ENCODE results near the gene RABGGTA.
A peak's percentile ranks its signal among the peaks of the same experiment; 100 is the strongest.

RABGGTA gene

DNA sequence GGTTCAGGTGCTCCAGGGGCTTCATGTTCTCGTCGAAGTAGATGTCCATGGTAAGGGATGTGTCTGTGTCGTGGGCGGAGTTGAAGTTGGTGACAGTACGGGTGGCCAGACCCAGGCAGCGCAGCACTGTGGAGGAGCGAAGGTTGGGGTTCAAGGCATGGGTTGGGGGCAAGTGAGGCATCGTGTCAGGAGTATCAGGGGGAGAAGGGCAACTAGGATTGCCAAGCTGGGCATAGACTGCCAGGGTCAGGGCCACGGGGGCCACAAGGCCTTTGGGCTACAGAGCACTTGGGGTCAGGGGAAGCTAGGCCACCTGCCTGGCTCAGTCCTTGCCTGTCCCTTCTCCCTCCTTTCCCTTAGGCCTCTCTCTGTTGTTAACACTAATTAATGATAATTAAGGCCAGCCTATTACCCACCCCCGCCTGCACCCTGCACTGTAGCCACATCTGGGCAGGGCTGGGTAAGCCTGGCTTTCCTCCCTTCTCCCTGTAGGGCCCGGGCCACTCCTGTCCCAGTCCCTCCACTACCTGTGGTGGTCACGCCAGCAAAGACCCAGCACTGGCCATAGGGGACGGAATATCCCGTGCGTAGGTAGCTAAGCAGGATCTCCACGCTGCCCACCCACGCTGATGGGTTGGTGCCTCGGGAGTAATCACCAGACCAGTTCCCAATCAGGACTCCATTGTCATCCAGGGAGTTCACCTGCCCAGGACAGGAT is 12.7 kb downstream of the RABGGTA start:
- H3K36me3 Mint-ChIP-seq (ENCODE audit: insufficient read depth): peaks cover 4% of the 10 kb centered on the region
- no peak for DNase-seq
- no peaks in the 10 kb centered on the region for H3K4me1 Mint-ChIP-seq (ENCODE audit: low read depth in 2 of 2)
- H3K27ac Mint-ChIP-seq: no peak overlapping the region
- H3K27me3 Mint-ChIP-seq: no peaks in the 10 kb centered on the region
- H3K4me3 Mint-ChIP-seq: no peak overlapping the region
- no peaks in the 10 kb centered on the region for H3K9me3 Mint-ChIP-seq
- no peak for ATAC-seq (replicated peaks)

DNA sequence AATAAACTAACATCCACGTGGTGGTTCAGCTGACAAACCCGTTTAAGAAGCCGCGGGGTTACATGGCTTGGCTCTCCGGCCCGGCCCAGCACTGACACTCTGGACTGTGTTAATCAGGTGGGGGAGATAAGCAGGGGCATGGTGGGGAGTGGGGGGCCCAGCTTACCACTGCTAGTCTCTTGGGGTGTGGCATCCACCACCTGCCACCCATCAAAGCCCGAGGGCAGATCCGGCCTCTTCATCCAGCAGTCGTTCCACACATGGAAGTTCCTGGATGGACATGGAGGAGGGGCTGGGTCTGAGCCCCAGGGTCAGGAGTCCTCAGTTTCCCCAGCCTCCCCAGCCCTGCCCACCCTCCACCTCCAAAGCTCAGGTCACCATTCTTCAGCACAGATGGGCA is 13.3 kb downstream of the RABGGTA start:
- no peaks in the 10 kb centered on the region for H3K9me3 Mint-ChIP-seq
- no peak for DNase-seq
- H3K36me3 Mint-ChIP-seq (ENCODE audit: insufficient read depth): peaks cover 4% of the 10 kb centered on the region
- no peak overlapping the region for H3K4me3 Mint-ChIP-seq
- no peaks in the 10 kb centered on the region for H3K4me1 Mint-ChIP-seq (ENCODE audit: low read depth in 2 of 2)
- ATAC-seq (replicated peaks): no peak
- H3K27me3 Mint-ChIP-seq: no peaks in the 10 kb centered on the region
- H3K27ac Mint-ChIP-seq: no peak overlapping the region

DNA sequence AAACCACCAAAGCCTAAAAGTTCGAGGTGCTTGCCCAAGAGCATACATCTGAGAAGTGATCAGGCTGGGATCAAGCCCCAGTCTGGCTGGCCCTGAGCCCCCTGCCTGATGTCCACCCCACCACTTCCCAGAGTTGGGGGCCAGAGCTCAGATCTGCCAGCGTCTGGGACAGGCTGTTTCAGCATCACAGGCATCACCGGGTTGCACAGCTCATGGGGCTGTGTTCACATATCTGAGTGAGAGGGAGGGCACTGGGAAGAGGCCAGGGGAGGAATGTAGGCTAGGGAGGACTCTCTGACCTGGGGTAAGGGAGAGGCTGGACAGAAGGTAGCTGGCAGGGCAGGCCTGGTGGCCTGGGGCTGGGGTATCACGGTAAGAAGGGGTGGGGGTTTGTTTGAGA is 14.4 kb downstream of the RABGGTA start:
- no peaks in the 10 kb centered on the region for H3K4me1 Mint-ChIP-seq (ENCODE audit: low read depth in 2 of 2)
- H3K27ac Mint-ChIP-seq: no peak overlapping the region
- H3K9me3 Mint-ChIP-seq: no peaks in the 10 kb centered on the region
- no peak for DNase-seq
- no peak for ATAC-seq (replicated peaks)
- H3K4me3 Mint-ChIP-seq: no peak overlapping the region
- no peaks in the 10 kb centered on the region for H3K36me3 Mint-ChIP-seq (ENCODE audit: insufficient read depth)
- no peaks in the 10 kb centered on the region for H3K27me3 Mint-ChIP-seq

DNA sequence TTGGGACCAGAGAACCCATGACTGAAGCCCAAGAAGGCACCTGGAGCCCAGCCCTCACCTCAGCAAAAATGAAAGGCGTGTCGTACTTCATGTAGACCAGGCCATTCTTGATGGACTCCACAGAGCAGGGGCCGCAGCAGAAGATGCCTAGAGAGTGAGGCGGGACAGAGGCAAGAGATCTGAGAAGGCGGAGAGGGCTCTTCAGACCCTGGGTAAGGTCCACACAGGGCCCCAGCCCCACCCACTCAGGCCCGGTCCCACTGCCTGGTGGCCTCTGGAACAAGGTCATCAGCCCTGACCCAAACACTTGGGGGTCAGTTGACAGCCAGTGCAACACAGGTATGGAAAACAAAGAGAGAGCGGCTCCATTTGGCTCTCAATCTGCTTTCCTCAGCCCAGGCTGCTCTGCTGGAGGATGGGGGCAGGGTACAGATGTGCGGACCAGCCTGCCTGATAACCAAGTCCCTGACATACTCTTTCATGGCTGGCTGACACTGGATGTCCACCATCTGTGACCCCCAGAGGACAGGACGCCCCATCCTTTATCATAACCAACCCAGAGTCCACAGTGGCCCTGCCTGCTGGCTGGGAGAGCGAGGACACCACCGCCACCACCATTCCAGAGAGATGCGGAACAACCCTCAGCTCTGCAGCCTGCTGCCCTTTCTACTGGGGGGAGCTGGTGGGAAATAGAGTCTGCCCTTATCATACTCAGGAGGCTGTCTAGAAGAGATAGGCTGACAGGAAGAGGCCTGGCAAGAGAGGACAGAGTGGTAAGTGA is 15.3 kb downstream of the RABGGTA start:
- no peak overlapping the region for H3K27ac Mint-ChIP-seq
- no peak for ATAC-seq (replicated peaks)
- H3K36me3 Mint-ChIP-seq (ENCODE audit: insufficient read depth): no peaks in the 10 kb centered on the region
- H3K27me3 Mint-ChIP-seq: no peaks in the 10 kb centered on the region
- H3K9me3 Mint-ChIP-seq: no peaks in the 10 kb centered on the region
- no peak for DNase-seq
- H3K4me3 Mint-ChIP-seq: no peak overlapping the region
- no peaks in the 10 kb centered on the region for H3K4me1 Mint-ChIP-seq (ENCODE audit: low read depth in 2 of 2)

DNA sequence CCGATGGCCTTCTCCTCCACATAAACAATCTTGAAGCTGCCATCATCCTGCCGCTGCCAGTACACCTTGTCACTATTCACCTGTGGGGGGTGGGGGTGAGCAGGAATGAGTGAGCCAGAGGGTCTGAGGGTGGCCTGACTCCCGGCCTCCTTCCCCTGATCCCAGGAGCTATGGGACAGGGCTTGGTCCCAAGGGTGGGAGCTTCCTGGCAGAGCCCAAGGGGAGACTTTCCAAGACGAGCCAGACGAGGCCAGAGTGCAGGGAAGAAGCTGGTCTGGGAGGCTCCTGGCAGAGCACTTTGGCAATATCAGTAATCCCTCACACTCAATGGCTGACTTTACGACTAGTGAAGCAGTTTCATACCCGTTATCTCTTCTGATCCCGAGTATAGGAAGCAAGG is 16.0 kb downstream of the RABGGTA start:
- Mint-ChIP-seq H3K27ac (no peak overlapping the region), H3K4me1 (ENCODE audit: low read depth in 2 of 2) (no peaks in the 10 kb centered on the region), H3K9me3 (no peaks in the 10 kb centered on the region), H3K36me3 (ENCODE audit: insufficient read depth) (peaks cover 3% of the 10 kb centered on the region), H3K27me3 (no peaks in the 10 kb centered on the region), H3K4me3 (no peak overlapping the region)
- ATAC-seq (replicated peaks) (no peak), DNase-seq (no peak)

DNA sequence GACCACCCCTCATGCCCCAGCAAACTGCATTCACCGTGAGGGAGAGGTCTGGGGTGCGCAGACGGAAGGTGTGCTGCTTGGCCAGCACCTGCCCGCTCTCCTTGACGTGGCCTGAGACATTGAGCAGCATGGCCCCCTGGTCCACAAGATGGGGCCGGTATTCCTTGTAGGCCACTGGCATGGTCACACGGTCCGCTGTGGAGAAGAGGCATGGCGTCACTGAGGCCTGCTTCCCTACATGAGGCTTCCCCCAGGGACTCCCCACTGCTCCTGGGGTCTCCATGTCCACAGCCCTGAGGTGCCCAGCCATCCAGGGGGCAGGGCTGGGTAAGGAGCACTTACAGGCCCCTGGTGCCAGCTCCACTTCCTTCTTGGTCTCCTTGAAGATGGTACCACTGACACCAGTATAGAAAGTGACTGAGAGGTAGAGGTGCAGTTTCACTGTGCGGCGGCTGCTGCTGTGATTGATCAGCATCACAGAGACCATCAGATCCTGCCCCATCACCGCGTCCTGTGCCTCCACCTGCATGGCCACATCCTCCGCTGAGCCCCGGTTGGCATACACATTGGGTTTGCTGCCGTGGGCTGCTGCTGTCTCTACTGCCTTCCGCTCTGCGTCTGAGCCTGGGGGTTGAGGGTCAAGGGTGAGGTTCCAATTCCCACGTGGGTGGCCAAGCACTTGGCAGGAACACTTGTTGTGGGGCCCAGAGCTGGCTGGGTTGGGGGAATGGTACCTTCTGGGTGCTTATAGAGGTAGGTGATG is 16.6 kb downstream of the RABGGTA start:
- DNase-seq (no peak), ATAC-seq (replicated peaks) (no peak)
- Mint-ChIP-seq H3K27me3 (no peaks in the 10 kb centered on the region), H3K4me3 (no peak overlapping the region), H3K9me3 (no peaks in the 10 kb centered on the region), H3K36me3 (ENCODE audit: insufficient read depth) (peaks cover 3% of the 10 kb centered on the region), H3K27ac (no peak overlapping the region), H3K4me1 (ENCODE audit: low read depth in 2 of 2) (peaks cover 0 to 4% of the 10 kb centered on the region in 2 donors)

DNA sequence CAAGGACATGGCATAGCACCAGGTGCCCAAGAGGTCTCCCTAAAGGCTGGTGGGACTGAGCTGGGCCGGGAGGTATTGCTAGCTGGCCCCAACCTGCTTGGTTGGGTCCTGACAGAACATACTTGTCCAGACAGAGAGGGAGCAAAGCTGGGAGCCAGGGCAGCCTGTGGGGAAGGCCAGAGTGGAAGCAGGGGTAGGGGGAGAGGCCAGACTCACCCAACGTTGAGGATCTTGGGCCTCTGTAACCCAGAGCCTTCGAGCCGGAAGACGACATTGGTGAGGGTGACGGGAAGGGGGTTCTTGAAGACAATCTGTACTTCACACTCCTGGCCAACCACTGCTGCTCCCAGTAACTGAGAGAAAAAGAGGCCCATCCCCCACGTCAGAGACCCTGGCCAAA is 17.5 kb downstream of the RABGGTA start:
- Mint-ChIP-seq H3K36me3 (ENCODE audit: insufficient read depth) (peaks cover 3% of the 10 kb centered on the region), H3K9me3 (no peaks in the 10 kb centered on the region), H3K4me3 (no peak overlapping the region), H3K4me1 (ENCODE audit: low read depth in 2 of 2) (peaks cover 0 to 4% of the 10 kb centered on the region in 2 donors), H3K27ac (no peak overlapping the region), H3K27me3 (no peaks in the 10 kb centered on the region)
- DNase-seq: no peak
- no peak for ATAC-seq (replicated peaks)

DNA sequence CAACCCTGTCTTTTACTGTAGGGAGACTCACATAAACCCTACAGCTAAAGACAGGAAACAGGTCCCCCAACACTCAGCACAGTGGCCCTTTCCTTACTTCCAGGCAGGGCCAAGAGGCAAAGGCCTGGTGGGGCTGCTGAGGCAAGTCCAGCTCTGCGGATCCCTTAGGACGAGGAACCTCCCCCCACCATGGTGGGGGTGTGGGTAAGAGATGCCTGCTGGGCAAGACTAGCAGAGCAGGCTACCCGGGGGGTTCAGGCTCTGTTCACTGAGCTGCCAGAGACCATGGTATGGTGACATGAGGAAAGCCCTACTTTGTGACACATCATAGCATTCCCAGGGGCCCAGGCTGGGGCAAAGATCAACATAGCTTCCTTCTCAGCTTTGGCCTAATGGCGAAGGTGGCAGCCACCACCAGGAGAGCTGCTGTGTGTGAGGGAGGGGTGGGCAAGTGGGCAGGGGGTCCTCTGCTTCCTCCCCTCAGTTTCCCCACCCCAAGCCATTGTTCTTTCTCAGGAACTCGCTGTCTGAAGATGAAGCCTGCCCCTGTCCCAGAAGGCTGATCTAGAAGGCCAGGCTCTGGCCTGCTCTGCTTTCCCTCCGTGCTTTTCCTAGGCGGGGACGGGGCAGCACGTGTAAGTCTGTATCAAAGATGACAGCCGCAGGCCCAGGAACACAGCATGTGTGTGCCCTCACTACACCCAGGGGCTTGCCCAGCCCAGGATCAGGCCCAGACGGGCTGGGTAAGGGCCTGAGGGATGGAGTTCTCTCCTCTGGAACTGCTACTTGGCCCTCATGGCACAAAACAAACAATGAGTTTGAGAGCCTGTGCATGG is 18.9 kb downstream of the RABGGTA start:
- Mint-ChIP-seq H3K4me3 (no peak overlapping the region), H3K4me1 (ENCODE audit: low read depth in 2 of 2) (peaks cover 6 to 11% of the 10 kb centered on the region in 2 donors), H3K36me3 (ENCODE audit: insufficient read depth) (peaks cover 3% of the 10 kb centered on the region), H3K27ac (no peak overlapping the region), H3K9me3 (no peaks in the 10 kb centered on the region), H3K27me3 (no peaks in the 10 kb centered on the region)
- DNase-seq: no peak
- ATAC-seq (replicated peaks): no peak

DNA sequence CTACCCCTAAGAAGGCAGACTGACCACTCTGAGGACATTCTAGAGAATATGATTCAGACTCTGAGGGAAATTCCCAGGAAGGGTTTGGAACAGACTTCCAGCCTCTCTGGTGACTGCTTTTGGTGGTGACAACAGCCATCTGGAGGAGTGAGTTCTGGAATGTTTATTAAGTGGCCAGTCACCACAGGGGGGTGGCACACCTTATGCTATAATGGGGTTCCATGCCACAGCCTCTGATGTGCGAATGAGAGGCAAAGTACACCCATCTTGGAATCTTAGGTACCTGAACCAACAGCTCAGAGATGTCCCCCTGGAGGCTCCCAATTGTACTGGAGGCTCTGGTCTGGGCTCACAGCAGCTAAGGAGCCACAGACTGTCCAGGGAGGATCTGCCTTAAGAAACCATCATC is 19.5 kb downstream of the RABGGTA start:
- Mint-ChIP-seq H3K4me3 (no peak overlapping the region), H3K9me3 (no peaks in the 10 kb centered on the region), H3K36me3 (ENCODE audit: insufficient read depth) (peaks cover 3% of the 10 kb centered on the region), H3K27me3 (no peaks in the 10 kb centered on the region), H3K4me1 (ENCODE audit: low read depth in 2 of 2) (peaks cover 10 to 15% of the 10 kb centered on the region in 2 donors), H3K27ac (peak overlapping the region in 1 of 2 donors; percentile 9)
- ATAC-seq (replicated peaks) (no peak), DNase-seq (no peak)

DNA sequence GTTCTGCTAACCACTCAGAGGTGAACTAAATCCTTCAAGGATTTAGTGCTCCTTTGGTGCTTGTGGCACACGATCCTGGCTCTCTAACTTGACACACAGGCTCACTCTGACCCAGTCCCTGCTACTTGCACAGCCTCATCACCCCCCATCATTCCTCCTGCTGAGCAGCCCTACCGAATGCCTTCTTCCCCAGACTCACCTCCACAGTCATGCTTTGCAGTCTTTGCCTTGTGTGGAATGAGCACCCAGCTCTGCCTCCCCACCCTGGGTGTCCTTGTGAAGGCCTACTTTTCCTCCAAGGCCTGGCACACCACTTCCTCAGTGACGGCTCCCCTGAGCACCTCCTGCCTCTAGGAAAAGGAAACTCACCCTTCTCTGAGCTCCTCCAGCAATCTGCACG is 21.0 kb downstream of the RABGGTA start:
- Mint-ChIP-seq H3K4me1 (ENCODE audit: low read depth in 2 of 2) (peaks cover 11 to 17% of the 10 kb centered on the region in 2 donors), H3K36me3 (ENCODE audit: insufficient read depth) (peaks cover 3% of the 10 kb centered on the region)

DNA sequence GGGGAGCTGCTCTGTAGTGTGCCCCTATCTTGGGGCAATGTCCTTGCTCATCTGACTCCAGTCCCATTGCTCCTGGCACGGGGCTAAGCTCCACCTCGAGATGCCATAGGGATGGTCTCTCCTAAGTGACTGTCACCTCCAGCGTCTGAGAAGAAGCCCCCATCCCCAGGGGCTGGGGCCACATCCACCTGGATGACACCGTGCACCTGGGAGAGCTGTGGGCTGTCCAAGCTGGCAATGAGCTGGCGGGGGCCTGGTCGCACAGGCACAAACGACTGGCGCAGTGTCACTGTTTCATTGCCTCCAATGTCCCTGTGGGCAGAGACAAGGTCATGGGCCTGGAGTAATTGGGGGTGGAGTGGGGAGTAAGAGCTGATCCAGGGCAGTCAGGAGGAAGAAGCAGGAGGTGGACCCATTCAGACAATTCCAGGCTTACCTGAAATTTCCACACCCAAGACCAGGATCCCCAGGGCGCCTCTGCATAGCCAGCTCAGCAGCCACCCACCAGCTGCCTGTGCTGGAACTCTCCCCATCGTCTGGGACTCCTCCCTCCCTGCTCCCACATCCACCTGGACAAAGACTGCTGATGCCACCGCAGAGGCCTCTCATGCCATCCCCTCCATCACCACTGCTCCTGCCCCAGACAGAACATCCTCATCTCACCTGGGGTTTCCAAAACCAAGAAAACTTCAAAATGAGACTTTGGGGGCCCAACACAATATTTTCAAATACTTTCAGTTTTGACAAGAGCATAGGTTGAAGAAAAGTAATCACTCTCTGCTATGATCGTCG is 22.0 kb downstream of the RABGGTA start:
- no peak for ATAC-seq (replicated peaks)
- H3K36me3 Mint-ChIP-seq (ENCODE audit: insufficient read depth): peaks cover 3% of the 10 kb centered on the region
- H3K27me3 Mint-ChIP-seq: no peaks in the 10 kb centered on the region
- H3K27ac Mint-ChIP-seq: peak overlapping the region; percentile 25 to 39
- no peak for DNase-seq
- H3K9me3 Mint-ChIP-seq: no peaks in the 10 kb centered on the region
- H3K4me1 Mint-ChIP-seq (ENCODE audit: low read depth in 2 of 2): peaks cover 14 to 21% of the 10 kb centered on the region in 2 donors
- no peak overlapping the region for H3K4me3 Mint-ChIP-seq

More for the DNA sequence above, 21.0 kb downstream of the RABGGTA start:
- H3K4me3 Mint-ChIP-seq: peak overlapping the region in 1 of 2 donors; percentile 3
- DNase-seq (no peak), ATAC-seq (replicated peaks) (no peak)
- no peaks in the 10 kb centered on the region for H3K9me3 Mint-ChIP-seq
- H3K27me3 Mint-ChIP-seq: no peaks in the 10 kb centered on the region
- peak overlapping the region; percentile 21 to 68 for H3K27ac Mint-ChIP-seq

DNA sequence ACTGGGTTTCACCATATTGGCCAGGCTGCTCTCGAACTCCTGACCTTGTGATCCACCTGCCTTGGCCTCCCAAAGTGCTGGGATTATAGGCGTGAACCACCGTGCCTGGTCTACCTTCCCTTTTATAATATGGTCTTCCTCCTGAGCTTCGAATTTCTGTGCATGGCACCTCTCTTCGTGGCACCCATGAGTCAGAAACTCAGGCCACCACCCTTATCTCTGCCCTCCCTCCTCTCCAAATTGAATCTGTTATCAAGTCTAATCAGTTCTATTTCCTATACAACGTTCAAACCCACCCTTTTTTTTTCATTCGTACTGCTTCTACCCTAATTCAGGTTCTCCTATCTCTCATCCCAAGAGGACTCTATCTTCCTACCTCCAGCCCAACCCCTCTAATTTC is 24.0 kb downstream of the RABGGTA start:
- peak overlapping the region; percentile 54 to 66 for H3K4me3 Mint-ChIP-seq
- peaks cover 24 to 31% of the 10 kb centered on the region in 2 donors for H3K4me1 Mint-ChIP-seq (ENCODE audit: low read depth in 2 of 2)
- no peak for DNase-seq
- no peak for ATAC-seq (replicated peaks)
- peaks cover 9% of the 10 kb centered on the region for H3K36me3 Mint-ChIP-seq (ENCODE audit: insufficient read depth)
- H3K9me3 Mint-ChIP-seq: no peaks in the 10 kb centered on the region
- peak overlapping the region; percentile 84 to 93 for H3K27ac Mint-ChIP-seq
- H3K27me3 Mint-ChIP-seq: no peaks in the 10 kb centered on the region

All from effector memory CD8-positive, alpha-beta T cell (primary cell).